MM.1S (cell line): Measurements from ENCODE around the gene IL18BP.

Source experiments
- EZH2 ChIP-seq: fragments of 300-600 bp; sonication (generic); optimal IDR thresholded peaks from 2 replicates; pipeline ENCODE3; 2017; ENCODE audit warnings: low read depth, mild to moderate bottlenecking, antibody characterized with exemption, low read length, mixed read lengths
- EZH2phosphoT487 ChIP-seq: fragments of 300-600 bp; sonication (generic); IDR thresholded peaks from 2 replicates; pipeline ENCODE4 v1.6.1; 2018; ENCODE audit warnings: antibody characterized with exemption, low read length
- TF ChIP-seq, protein P1 (sequence below): fragments of 300-600 bp; sonication (generic); IDR thresholded peaks from 2 replicates; pipeline ENCODE4 v1.5.1; 2016; ENCODE audit warnings: antibody characterized with exemption, low read length, mixed read lengths

DNA sequence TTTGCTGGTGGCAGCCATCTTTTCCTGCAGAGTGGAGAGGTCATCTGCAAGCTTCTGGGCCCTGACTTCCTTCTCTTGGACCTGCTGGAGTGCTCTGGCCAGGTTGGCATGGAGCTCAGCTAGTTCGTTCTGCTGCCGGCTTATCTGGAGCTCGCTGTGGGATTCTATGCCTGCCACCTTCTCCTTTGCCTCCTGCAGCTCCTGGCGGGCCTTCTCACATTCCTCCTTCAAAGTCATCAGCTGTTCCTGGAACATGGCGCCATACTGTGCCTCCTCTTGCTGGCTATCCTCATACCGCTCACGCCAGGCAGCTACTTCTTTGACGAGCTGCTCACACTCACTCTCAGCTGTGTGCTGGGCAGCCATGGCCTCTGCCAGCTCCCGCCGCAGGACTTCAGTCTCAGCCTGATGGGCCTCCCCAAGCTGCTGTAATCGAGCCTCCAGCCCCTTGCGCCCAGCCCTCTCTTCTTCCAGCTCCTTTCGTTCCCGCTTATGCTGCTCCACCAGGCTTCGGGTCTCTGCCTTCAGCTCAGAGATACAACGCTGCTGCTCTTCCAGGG lies 16.1 kb downstream of the IL18BP start:
- TF ChIP-seq, protein P1, sequence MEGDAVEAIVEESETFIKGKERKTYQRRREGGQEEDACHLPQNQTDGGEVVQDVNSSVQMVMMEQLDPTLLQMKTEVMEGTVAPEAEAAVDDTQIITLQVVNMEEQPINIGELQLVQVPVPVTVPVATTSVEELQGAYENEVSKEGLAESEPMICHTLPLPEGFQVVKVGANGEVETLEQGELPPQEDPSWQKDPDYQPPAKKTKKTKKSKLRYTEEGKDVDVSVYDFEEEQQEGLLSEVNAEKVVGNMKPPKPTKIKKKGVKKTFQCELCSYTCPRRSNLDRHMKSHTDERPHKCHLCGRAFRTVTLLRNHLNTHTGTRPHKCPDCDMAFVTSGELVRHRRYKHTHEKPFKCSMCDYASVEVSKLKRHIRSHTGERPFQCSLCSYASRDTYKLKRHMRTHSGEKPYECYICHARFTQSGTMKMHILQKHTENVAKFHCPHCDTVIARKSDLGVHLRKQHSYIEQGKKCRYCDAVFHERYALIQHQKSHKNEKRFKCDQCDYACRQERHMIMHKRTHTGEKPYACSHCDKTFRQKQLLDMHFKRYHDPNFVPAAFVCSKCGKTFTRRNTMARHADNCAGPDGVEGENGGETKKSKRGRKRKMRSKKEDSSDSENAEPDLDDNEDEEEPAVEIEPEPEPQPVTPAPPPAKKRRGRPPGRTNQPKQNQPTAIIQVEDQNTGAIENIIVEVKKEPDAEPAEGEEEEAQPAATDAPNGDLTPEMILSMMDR = no peak
- no peak for TF ChIP-seq EZH2
- TF ChIP-seq EZH2phosphoT487 = no peak
